CD4-positive, alpha-beta T cell treated with Interleukin-17A for 4 hours (primary cell): ENCODE measurements around the gene DOK4.
"Not testable (repeated sequence)": the region's sequence is repeated elsewhere in the genome, so short reads cannot be mapped to it uniquely, and the experiment has no call there.

Experiments
- DNase-seq: peaks from one replicate; pipeline ENCODE4 v3.0.0-alpha.2; 2020; ENCODE audit warnings: mixed read lengths

The DOK4 gene

DNA sequence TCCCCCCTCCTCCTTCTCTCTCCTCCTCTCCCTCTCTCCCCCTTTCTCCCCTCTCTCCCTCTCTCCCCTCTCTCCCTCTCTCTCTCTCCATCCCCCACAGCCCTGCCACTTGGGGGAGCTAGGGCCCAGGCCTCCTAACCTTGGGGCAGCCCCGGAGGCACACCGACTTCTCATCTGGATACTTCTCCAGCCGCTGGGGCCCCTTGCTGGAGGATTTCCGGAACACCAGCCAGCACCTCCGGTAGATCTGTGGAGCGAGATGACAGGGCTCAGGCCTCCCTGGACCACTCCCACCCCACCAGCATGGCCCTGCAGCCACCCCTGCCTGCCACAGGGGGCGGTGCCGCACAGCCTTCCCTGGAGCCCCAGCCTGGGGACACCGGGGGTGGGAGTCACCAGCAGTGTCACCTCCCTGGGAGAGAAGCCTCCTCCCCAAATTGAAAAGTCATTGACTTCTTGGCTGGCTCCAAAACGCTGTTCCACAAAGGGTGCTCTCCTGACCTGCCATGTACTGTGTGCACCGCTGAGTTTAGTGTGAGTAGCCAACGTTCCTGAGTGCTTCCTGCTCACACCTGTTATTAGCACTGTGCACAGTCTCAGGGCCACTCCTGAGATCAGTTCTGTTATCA lies 10.5 kb downstream of the DOK4 start:
- DNase-seq, result peak; percentile 79

DNA sequence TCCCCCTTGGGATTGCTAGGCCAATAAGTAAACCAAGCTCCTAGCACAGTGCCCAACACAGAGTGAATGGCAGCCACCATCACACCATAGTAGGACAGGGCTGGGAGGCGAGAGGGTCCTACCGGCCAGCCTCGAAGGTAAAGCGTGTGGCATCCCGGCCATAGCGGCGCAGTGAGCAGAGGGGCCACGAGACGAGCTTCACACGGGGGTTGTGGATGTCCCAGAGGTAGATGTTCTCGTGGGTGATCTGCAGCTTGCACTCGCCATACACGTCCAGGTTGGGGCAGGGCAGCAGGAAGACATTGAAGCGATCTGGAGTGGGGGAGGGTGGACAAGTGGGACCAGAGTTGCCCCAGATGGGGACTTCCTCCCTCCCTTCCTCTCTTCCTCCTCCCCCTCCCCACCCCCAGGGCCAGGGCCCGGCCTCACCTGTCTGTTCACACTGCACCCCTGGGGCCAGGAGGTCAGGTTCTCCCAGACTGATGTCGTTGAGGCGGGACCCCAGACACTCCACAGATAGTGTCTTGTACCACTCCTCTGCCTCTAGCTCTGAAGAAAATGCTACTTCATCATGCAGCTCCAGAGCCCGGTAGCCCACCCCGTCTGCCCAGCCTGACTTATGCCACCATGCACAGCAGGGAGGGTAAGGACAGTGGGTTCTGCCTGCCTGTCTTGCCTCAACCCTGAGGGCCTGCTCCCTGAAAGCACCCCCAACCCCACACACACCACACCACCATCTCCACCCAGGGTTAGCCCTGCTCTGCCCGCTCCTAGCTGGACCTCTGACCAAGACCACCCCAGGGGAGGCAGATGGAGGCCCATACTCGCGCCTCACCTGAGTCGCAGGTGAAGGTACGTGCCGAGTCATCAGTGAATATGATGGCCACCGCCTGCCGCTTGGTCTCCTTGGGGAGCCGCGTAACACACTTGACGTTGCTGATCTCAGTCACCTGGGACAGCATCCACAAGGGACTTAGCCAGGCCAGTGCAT lies 11.3 kb downstream of the DOK4 start:
- DNase-seq, result no peak

DNA sequence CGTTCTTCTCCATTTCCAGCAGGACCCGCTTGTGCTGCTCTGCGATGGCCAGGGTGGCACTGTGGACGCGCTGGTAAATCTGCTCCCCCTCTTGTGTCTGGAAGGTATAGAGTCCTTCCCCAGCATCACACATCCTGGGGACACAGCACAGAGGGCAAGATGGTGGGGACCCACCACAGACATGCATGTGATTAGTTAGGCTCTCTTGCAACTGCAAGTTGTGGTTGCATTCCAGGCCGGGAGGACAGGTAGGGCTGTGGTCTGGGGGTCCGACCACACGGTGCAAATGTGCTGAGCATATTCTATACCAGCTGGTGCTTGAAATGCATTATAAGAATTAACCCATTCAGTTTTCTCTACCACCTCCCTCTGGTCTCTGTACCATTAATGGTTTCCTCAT lies 12.4 kb downstream of the DOK4 start:
- DNase-seq, result no peak

DNA sequence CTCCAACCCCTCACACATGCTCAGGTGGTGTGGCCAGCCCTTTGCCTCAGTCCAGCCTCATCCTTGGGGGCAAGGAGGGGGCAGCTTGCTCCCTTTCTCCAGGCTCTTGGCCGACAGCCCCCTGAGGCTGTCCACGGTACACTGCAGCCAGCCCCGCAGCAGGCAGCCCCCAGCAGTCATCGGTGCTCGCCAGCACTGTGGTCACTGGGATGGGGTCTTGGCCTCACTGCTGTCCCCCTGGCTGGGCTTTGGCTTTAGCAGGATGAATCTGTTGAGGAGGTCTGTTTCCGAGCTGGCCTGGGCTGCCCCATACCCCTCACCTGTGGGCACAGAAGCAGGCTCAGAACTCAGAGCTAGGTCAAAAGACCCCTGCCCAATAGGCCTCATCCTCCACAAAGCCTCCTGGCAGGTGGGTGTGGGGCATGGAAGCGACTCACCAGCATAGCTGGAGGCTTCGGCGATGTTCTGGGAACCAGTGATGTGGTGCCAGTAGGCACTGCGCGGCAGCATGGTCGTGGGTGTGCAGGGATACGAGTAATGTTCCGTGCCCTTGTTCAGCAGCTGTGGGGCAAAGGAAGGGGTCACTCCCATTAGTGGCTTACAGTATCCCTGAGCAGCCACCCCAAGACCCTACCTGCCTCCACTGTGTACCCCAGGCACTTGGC lies 13.0 kb downstream of the DOK4 start:
- no peak for DNase-seq

DNA sequence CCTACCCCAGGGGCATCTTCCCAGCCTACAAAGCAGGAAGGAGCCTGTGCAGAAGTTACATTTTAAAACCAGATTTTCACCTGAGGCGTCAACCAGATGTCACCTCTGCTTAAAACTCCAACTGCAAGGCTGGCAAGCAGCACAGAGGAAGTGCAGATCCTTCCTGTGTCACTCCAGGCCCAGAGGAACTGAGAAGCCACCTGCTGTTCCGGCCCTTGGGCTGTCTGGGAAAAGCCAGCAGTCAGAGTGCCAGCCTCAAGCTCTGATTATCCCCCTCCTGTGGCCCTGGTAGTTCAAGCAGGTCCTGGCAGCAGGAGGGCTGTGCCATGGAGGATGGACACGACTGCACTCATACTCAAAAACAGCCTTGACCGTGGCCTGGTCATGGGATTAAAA lies 13.6 kb downstream of the DOK4 start:
- no peak for DNase-seq

DNA sequence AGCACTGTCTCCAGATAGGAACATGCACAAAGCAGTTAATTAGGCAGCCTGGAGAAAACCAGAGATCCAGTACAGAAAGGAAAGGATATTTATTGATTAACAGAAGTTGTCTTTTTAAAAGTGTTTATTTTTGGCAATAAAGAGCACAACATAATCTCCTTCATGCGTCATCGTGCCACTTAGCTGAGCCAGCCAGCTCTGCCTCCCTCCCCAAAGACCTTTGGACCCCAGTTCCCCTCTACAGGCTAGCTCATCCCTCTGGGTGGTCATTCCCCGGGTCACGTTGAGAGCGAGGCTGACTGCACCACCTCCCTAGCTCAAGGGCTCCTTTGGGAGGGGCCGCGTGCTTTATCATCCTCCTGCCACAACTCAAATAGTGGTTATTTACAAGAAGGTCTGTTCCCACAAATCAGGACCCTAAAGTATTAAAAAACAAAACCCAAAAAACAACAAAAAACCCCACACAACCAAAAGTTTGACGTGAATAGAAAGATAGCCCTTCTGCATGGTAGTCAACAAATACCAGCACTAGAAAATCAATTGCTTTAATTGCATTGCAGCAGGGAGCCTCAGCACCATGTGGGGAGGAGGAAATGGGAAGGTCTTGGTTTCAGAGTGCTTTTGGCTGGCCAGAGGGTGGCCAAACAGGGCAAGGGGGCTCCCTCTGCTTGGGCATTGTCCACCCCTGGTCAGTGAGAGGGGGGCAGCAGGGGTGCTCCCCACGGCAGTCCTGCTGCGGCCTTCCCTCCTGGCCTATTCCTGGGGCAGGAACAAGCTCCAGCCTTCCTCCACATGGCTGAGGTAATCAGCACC lies 14.2 kb downstream of the DOK4 start:
- DNase-seq, result no peak

DNA sequence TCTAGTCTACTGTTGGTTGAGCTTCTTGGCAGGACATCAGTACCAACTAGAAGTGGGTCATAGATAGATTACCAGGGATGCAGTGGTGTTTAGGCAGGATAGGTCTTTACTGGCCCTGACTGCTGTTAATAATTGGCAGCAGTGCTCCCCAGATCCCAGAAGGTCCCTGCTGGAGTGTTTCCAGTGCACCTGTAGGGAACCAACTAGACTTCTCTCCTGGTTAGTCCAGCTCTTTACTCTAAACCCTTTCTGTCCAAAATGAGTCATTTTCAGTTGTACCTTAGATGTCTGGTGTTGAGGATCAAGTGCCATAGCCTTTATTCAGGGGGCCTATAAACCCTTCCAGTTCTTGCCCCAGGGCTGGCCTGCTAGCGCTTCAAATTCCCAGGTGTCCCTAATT lies 15.1 kb downstream of the DOK4 start:
- DNase-seq, result no peak

DNA sequence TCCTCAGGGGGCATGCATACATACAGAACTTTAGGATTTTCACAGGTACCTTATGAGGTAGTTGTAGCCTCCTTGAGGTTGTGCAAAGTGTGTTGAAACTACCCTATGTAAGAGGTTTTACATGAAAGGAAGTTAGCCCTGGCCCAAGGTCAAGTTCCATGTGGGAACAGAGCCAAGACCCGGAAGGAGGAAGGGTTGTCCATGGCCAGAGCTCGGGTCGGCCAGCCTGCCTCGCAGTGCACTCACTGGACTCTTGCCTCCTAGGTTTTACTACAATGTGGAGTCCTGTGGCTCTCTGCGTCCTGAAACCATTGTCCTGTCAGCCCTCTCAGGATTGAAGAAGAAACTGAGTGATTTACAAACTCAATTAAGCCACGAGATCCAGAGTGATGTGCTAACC lies 15.6 kb downstream of the DOK4 start:
- DNase-seq, result no peak

DNA sequence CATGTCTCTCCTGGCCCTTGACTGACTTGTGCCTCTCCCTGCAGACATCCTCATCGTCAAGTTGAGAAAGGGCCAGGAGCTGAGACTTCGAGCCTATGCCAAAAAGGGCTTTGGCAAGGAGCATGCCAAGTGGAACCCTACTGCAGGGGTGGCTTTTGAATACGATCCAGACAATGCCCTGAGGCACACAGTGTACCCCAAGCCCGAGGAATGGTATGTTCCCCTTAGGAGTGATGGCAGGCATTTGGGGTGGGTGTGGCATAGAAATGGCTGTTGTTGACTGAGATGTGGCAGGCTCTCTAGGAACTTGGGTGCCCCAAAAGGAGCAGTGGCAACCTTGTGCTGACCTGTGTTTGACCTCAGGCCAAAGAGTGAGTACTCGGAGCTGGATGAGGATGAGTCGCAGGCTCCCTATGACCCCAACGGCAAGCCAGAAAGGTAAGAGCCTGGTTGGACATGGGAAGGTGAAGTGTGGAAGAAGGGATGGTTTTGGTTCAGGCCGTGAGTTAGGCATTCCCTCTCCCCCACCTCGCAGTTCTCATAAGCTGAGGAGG lies 16.3 kb downstream of the DOK4 start:
- no peak for DNase-seq

DNA sequence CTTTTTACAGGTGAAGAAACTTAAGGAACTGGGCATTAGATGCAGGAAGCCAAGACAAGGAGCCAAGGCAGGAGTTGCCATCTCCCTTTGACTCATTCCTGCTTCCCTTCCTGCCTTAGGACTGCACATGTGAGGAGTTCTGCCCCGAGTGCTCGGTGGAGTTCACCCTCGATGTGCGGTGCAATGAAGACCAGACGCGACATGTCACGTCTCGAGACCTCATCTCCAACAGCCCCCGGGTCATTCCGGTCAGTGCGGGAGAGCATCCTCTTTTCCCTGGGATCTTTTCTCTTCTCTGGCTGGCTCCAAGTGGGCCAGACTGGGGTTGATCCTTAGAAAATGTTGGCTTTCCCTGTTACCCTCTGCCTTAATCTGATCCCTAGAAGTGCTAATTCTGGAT lies 17.2 kb downstream of the DOK4 start:
- no peak for DNase-seq

DNA sequence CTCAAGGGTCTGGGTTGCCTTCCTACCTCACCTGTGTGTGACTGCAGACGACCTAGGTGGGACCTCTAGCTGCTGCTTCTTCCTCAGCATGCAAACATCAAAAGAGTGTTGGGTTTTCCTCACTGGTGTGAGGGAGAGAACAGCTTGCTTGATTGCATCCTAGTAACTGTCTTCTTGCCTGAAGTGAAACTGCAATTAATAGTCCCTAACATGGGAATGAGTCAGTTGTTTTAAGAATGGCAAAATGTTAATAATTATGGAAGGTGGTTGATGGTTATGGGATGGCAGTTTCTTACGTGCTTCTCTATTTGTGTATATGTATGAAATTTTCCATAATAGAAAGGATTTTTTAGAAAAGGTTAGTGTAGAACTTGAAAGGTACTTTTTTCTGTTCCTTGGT lies 17.9 kb downstream of the DOK4 start:
- DNase-seq, result no peak

DNA sequence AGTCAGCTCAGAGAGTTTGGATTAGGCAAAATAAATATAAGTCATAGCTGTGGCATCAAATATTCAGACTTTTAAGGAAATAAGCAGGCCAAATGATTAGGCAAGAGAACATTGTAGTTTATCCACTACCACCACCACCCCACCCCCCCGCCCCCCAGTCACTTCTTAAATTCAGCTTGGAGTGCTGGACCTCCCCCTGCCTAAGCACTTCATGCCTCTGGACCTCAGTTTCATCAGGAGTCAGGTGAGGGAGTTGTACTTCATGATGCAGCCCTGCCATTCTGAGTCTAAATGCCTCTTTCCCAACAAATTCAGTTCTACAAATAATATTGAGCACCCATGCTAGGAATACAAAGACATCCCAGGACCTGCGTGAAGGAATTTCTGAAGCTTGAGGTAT lies 21.8 kb downstream of the DOK4 start:
- DNase-seq, result no peak

DNA sequence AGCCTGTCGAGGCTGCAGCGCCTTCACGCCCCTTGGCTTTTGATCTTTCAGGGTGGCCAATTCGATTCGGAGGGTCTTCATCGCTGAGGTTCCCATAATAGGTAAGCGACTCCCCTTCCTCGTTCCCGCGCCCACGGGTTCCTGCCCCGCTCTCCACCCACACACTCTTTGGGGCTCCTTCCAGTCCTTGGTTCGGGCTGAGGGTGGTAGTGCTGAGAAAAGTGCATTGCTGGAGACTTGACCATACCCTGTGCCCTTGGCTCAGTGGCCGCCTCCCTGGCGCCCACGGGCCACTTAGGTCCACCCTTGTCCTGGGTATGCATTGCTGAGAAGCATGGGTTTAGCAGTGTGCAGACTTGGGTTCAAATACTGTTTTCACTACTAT lies 23.3 kb downstream of the DOK4 start:
- no peak for DNase-seq

DNA sequence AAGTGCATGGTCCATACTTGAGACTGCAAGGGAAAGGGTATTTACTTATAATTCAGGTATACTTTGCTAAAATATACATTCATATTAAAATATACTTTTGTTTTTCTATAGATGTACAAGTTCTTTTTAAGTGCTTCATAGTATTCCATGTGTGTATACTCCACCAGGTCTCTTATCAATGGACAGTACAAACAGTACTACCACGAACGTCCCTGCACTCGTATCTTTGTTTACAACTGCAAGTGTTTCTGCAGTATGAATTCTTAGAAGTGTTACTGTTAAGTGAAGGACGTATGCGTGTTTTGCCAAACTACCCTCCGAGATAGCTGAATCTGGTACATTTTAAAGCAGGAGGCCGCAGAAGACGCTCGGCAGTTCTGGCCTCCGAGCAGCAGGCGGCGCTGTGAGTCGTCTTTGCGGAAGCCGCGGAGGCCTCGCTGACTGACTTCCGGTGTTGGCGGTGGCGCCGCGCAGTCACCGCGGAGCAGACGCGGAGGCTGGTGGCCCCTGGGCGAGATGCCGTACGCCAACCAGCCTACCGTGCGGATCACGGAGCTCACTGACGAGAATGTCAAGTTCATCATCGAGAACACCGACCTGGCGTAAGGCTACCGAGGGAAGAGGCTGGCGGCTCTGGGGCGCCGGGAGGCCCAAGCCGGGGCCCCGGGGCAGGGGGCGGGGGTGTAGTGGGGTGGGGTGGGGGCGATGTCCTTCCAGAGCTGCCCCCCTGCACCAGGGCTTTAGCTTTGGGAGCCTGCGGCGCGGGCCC lies 23.9 kb downstream of the DOK4 start, which contains the start of gene POLR2C:
TSS of gene POLR2C (plus strand) at position 471 of the 769 bp plus-strand sequence. CDS start at position 517, 46 bp downstream.
- peak; percentile 95 for DNase-seq

DNA sequence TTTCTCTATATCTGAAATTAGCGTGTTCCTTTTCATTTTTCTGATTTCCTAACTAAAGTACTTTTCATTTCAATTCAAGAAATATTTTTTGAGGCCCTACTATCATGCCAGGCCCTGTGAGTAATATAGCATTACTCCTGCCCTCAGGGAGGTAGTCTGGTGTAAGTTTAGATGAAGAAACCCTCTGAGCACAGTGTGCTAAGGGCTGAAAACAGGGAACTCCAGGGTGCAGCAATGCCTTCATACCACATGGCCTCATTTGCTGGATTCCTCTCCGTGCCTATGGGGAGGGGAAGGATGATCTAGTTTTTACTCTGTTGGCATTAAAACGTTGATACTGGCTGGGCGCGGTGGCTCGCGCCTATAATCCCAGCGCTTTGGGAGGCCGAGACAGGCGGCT lies 34.3 kb downstream of the DOK4 start:
- DNase-seq, result no peak

DNA sequence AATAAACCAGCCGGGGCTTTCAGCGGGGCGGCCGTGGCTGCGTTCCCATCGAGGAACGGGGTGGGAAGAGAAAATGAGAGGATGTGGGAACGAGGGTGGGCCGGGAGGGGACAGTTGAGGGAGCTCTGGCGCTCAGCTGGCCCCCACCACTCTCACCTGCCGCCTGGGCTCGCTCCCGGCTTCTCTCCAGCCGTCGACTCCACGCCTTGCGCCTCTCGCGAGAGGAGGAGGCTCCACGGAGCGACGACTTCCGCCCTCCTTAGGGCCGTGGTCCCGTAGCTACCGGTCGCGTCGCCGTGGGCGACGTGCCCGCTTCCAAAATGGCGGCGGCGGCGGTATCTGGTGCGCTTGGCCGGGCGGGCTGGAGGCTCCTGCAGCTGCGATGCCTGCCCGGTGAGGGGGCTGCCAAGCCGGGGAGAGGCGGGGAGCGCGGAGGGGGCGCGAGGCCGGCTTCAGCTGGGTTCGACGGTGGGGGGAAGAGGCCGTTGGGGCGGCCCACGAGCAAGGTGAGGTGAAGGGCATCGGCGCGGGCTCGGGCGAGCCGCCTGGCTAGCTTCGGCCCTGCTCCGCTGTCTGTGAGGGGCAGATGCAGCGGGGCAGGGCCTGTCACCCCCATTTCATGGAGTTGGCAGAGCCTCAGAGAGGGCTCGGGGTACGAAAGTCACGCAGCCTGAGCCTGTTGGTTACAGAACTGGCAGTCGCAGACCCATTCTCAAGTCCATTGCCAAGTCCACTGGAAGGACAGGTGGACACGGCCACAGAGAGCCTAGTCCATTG lies 38.9 kb downstream of the DOK4 start, which contains the start of the genes CIAPIN1 and COQ9:
TSS of gene CIAPIN1 (minus strand) at position 200 of the 777 bp plus-strand sequence. CDS start 6,457 bp downstream, outside the sequence.
TSS of gene COQ9 (plus strand) at position 294 of the 777 bp plus-strand sequence. CDS start at position 321, 27 bp downstream.
- DNase-seq, result peak; percentile 93

DNA sequence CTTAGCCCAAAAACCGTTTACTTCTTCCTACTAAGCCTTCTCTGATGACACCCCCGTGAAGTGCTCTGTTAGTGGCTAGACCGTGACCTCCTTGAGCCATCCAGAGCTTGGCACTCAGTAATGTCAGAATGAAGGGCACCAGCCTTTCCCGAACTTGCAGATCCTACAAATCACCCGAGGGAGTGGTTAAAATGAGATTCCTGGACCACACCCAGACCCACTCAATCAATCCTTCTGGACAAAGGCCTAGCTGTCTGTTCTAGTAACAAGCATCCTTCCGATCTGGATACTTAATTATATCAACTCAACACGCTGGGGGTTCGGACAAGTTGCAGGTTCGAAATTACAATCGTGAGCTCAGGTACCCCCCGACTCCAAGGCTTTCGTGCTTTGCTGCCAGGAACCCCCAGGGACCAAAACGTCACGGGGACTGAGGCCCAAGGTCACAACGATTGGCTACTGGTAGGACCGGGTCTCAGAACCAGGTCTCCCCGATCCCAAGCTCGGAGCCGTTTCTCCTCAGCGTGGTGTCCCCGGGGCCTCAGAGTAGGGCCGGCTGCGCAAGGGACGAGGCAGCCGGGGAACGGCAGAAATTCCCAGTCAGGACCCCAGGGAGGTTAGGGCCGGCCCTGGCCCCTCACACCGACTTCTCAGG lies 39.6 kb downstream of the DOK4 start:
- peak; percentile 22 for DNase-seq

DNA sequence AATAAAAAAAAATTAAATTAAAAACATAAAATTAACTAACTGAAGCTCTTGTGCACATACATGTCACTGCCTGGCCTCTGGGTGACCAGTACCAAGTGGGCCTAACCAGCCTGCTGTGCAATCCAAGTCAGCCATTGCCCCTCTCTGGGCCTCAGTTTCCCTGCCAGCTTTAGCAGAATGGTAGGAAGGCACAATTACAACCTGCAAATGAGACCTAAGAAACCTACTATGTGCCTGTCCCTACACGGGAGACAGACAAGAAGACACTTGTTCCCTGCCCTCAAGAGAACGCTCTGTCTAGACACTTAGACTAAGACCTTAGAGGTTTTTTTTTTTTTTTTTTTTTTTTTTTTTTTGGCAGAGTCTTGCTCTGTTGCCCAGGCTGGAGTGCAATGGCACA lies 40.8 kb downstream of the DOK4 start:
- no peak for DNase-seq

DNA sequence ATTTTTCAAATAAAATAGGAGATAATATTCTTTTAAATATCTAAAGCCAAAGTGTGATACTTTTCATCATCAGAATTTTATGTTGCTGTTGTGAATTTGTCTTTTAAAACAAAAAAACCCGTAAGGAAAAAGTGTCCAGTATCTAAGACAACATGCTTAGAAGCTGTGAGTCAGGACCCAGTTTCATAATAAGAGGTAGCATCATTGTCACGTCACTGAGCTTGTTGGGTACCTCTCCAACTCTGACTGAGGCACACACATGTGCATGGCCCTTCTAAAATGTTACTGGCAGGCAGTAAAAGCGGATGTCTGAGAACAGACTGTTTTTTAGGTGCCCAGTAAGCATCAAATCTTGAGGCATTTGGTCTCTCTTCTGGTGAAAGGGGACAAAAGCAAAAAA lies 41.6 kb downstream of the DOK4 start:
- no peak for DNase-seq

DNA sequence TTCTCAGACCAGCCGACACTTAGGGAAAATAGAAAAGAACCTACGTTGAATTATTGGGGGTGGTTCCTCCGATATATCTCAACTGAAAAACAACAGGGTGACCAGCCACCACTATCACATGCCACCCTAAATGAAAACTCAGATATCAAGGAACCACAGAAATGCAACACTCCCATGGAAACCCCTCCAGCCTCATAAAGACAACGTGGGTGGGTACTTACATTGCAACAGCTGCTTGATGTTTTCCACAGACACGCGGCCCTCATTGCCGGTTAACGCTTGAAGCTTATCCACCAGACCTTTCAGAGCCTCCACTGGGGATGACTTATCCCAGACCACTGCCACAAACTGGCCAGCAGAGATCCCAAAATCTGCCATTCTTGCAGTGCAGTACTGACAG lies 45.7 kb downstream of the DOK4 start:
- not testable (repeated sequence) for DNase-seq
